Activated CD4-positive, alpha-beta memory T cell treated with anti-CD3 and anti-CD28 coated beads for 36 hours (primary cell): ENCODE results near the gene FMR1NB. TPM values are rescaled to one million over a fixed set of nuclear protein-coding genes. Genes with fewer than 3 reads are reported as not detected.

Experiments
- CTCF ChIA-PET: fragments of 350-600 bp; sonication (Branson Sonifier 250); formaldehyde crosslinking; loops from one replicate; lab custom pipeline; 2021; ENCODE audit warnings: antibody characterized with exemption, inconsistent platforms; lab: Charles Lee
- POLR2A ChIA-PET: fragments of 350-600 bp; sonication (Branson Sonifier 250); formaldehyde crosslinking; loops from one replicate; lab custom pipeline; 2021; ENCODE audit warnings: antibody characterized with exemption; lab: Charles Lee
- DNase-seq: peaks from one replicate; pipeline ENCODE4 v3.0.0-alpha.2; 2020
- H3K27ac Mint-ChIP-seq: one replicate; pipeline ENCODE4 v1.8.0; 2021; ENCODE audit warnings: mixed read lengths
- H3K27me3 Mint-ChIP-seq: one replicate; pipeline ENCODE4 v1.8.0; 2021; ENCODE audit warnings: mixed read lengths
- H3K36me3 Mint-ChIP-seq: one replicate; pipeline ENCODE4 v1.8.0; 2021; ENCODE audit warnings: mixed read lengths
- H3K4me1 Mint-ChIP-seq: one replicate; pipeline ENCODE4 v1.8.0; 2021; ENCODE audit warnings: low read depth, mixed read lengths
- H3K4me3 Mint-ChIP-seq: one replicate; pipeline ENCODE4 v1.8.0; 2021; ENCODE audit warnings: mild to moderate bottlenecking, mixed read lengths
- H3K9me3 Mint-ChIP-seq: one replicate; pipeline ENCODE4 v1.8.0; 2021; ENCODE audit warnings: mixed read lengths
- intact Hi-C: fragments of 100-400 bp; cut with micrococcal nuclease; formaldehyde crosslinking; loops from one replicate; pipeline ENCODE4 v1.15.1; 2023
- total RNA-seq, 2 experiments: library from RNA; stranded (reverse); gene quantifications; one replicate each; pipeline ENCODE4 v1.2.3, GENCODE V29; 2021

FMR1NB gene
- not detected for total RNA-seq

- H3K4me3 Mint-ChIP-seq: no peak within 1 kb of the TSS
- ChIA-PET CTCF (no interaction called here), POLR2A (no interaction called here)
- no peaks in the 10 kb centered on the region for H3K36me3 Mint-ChIP-seq
- H3K27ac Mint-ChIP-seq: no peak within 1 kb of the TSS
- no peaks in the 10 kb centered on the region for H3K4me1 Mint-ChIP-seq
- DNase-seq: no peak
- no peaks in the 10 kb centered on the region for H3K9me3 Mint-ChIP-seq
- H3K27me3 Mint-ChIP-seq: no peaks in the 10 kb centered on the region
- intact Hi-C loops: no loop called here
These were observed at the start of gene FMR1NB for GRCh38 chrX:147981038-147981752. Gene FMR1NB, plus strand, starts transcription at chrX:147981337. Its CDS starts 66 bp downstream, at chrX:147981403.

GRCh38 chrX:147933815-147934214 is 47.3 kb upstream of the FMR1NB start:
- no peak overlapping the region for H3K27ac Mint-ChIP-seq
- intact Hi-C loops: no loop called here
- H3K4me1 Mint-ChIP-seq: peaks cover 2% of the 10 kb centered on the region
- ChIA-PET POLR2A (no interaction called here), CTCF (no interaction called here)
- H3K36me3 Mint-ChIP-seq: peaks cover 16% of the 10 kb centered on the region
- H3K4me3 Mint-ChIP-seq: no peak overlapping the region
- H3K9me3 Mint-ChIP-seq: no peaks in the 10 kb centered on the region
- H3K27me3 Mint-ChIP-seq: no peaks in the 10 kb centered on the region
- no peak for DNase-seq

GRCh38 chrX:147935156-147935758 is 45.9 kb upstream of the FMR1NB start:
- intact Hi-C loops: no loop called here
- no peak overlapping the region for H3K27ac Mint-ChIP-seq
- H3K36me3 Mint-ChIP-seq: peaks cover 13% of the 10 kb centered on the region
- CTCF ChIA-PET: no interaction called here
- H3K27me3 Mint-ChIP-seq: no peaks in the 10 kb centered on the region
- POLR2A ChIA-PET: no interaction called here
- DNase-seq: no peak
- H3K9me3 Mint-ChIP-seq: no peaks in the 10 kb centered on the region
- H3K4me1 Mint-ChIP-seq: no peaks in the 10 kb centered on the region
- H3K4me3 Mint-ChIP-seq: no peak overlapping the region

GRCh38 chrX:147945286-147945685 is 35.9 kb upstream of the FMR1NB start:
- intact Hi-C loops: no loop called here
- Mint-ChIP-seq H3K9me3 (no peaks in the 10 kb centered on the region), H3K27ac (no peak overlapping the region), H3K36me3 (peaks cover 8% of the 10 kb centered on the region), H3K4me3 (no peak overlapping the region), H3K4me1 (no peaks in the 10 kb centered on the region), H3K27me3 (no peaks in the 10 kb centered on the region)
- ChIA-PET CTCF (no interaction called here), POLR2A (interaction anchor here (0.6 kb wide), 1 partner anchor 13 kb away, joined by 3 read pairs; no protein-coding TSS in a partner anchor)
- no peak for DNase-seq

- POLR2A ChIA-PET: no interaction called here
- no peaks in the 10 kb centered on the region for H3K4me1 Mint-ChIP-seq
- H3K9me3 Mint-ChIP-seq: no peaks in the 10 kb centered on the region
- no peak overlapping the region for H3K27ac Mint-ChIP-seq
- CTCF ChIA-PET: no interaction called here
- H3K27me3 Mint-ChIP-seq: no peaks in the 10 kb centered on the region
- DNase-seq: no peak
- intact Hi-C loops: no loop called here
- H3K4me3 Mint-ChIP-seq: no peak overlapping the region
- H3K36me3 Mint-ChIP-seq: peaks cover 11% of the 10 kb centered on the region
These were observed 32.6 kb upstream of the FMR1NB start for GRCh38 chrX:147948531-147948930.

GRCh38 chrX:147950352-147950751 is 30.8 kb upstream of the FMR1NB start:
- peaks cover 7% of the 10 kb centered on the region for H3K36me3 Mint-ChIP-seq
- intact Hi-C loops: no loop called here
- ChIA-PET CTCF (no interaction called here), POLR2A (no interaction called here)
- H3K4me3 Mint-ChIP-seq: no peak overlapping the region
- DNase-seq: no peak
- H3K9me3 Mint-ChIP-seq: no peaks in the 10 kb centered on the region
- H3K27me3 Mint-ChIP-seq: no peaks in the 10 kb centered on the region
- H3K27ac Mint-ChIP-seq: no peak overlapping the region
- H3K4me1 Mint-ChIP-seq: no peaks in the 10 kb centered on the region

GRCh38 chrX:147953976-147954375 is 27.2 kb upstream of the FMR1NB start:
- Mint-ChIP-seq H3K36me3 (peaks cover 3% of the 10 kb centered on the region), H3K9me3 (no peaks in the 10 kb centered on the region), H3K4me1 (no peaks in the 10 kb centered on the region), H3K27ac (no peak overlapping the region), H3K4me3 (no peak overlapping the region), H3K27me3 (no peaks in the 10 kb centered on the region)
- POLR2A ChIA-PET: no interaction called here
- CTCF ChIA-PET: no interaction called here
- no peak for DNase-seq
- intact Hi-C loops: no loop called here

GRCh38 chrX:147957291-147957690 is 23.8 kb upstream of the FMR1NB start:
- peaks cover 2% of the 10 kb centered on the region for H3K27me3 Mint-ChIP-seq
- no peaks in the 10 kb centered on the region for H3K9me3 Mint-ChIP-seq
- H3K4me1 Mint-ChIP-seq: no peaks in the 10 kb centered on the region
- no peaks in the 10 kb centered on the region for H3K36me3 Mint-ChIP-seq
- intact Hi-C loops: no loop called here
- no peak for DNase-seq
- H3K27ac Mint-ChIP-seq: no peak overlapping the region
- H3K4me3 Mint-ChIP-seq: no peak overlapping the region
- ChIA-PET CTCF (no interaction called here), POLR2A (no interaction called here)

GRCh38 chrX:147958291-147958690 is 22.8 kb upstream of the FMR1NB start:
- CTCF ChIA-PET: no interaction called here
- Mint-ChIP-seq H3K27me3 (peaks cover 2% of the 10 kb centered on the region), H3K27ac (no peak overlapping the region), H3K4me1 (no peaks in the 10 kb centered on the region), H3K4me3 (no peak overlapping the region), H3K9me3 (no peaks in the 10 kb centered on the region), H3K36me3 (no peaks in the 10 kb centered on the region)
- intact Hi-C loops: no loop called here
- POLR2A ChIA-PET: interaction anchor here (1.1 kb wide), 1 partner anchor 13 kb away, joined by 3 read pairs; no protein-coding TSS in a partner anchor
- no peak for DNase-seq

GRCh38 chrX:147960722-147961121 is 20.4 kb upstream of the FMR1NB start:
- ChIA-PET POLR2A (no interaction called here), CTCF (no interaction called here)
- no peaks in the 10 kb centered on the region for H3K4me1 Mint-ChIP-seq
- H3K27me3 Mint-ChIP-seq: peaks cover 2% of the 10 kb centered on the region
- intact Hi-C loops: no loop called here
- DNase-seq: no peak
- H3K4me3 Mint-ChIP-seq: no peak overlapping the region
- H3K36me3 Mint-ChIP-seq: no peaks in the 10 kb centered on the region
- no peaks in the 10 kb centered on the region for H3K9me3 Mint-ChIP-seq
- no peak overlapping the region for H3K27ac Mint-ChIP-seq

- no peaks in the 10 kb centered on the region for H3K36me3 Mint-ChIP-seq
- H3K9me3 Mint-ChIP-seq: peaks cover 4% of the 10 kb centered on the region
- no peak overlapping the region for H3K27ac Mint-ChIP-seq
- H3K4me1 Mint-ChIP-seq: no peaks in the 10 kb centered on the region
- ChIA-PET POLR2A (no interaction called here), CTCF (no interaction called here)
- intact Hi-C loops: no loop called here
- H3K27me3 Mint-ChIP-seq: peaks cover 2% of the 10 kb centered on the region
- H3K4me3 Mint-ChIP-seq: no peak overlapping the region
- no peak for DNase-seq
These were observed 18.7 kb upstream of the FMR1NB start for GRCh38 chrX:147962476-147962875.

- intact Hi-C loops: no loop called here
- ChIA-PET POLR2A (no interaction called here), CTCF (no interaction called here)
- Mint-ChIP-seq H3K4me3 (no peak overlapping the region), H3K4me1 (no peaks in the 10 kb centered on the region), H3K36me3 (no peaks in the 10 kb centered on the region), H3K27me3 (no peaks in the 10 kb centered on the region), H3K27ac (no peak overlapping the region), H3K9me3 (no peaks in the 10 kb centered on the region)
- no peak for DNase-seq
These were observed 2.2 kb upstream of the FMR1NB start for GRCh38 chrX:147978931-147979330.

GRCh38 chrX:148020329-148020728 is 39.2 kb downstream of the FMR1NB start:
- Mint-ChIP-seq H3K27me3 (no peaks in the 10 kb centered on the region), H3K4me3 (no peak overlapping the region), H3K27ac (no peak overlapping the region), H3K36me3 (no peaks in the 10 kb centered on the region), H3K4me1 (no peaks in the 10 kb centered on the region), H3K9me3 (peaks cover 3% of the 10 kb centered on the region)
- CTCF ChIA-PET: no interaction called here
- DNase-seq: no peak
- POLR2A ChIA-PET: no interaction called here
- intact Hi-C loops: no loop called here
